Ishikawa (cell line): ENCODE results near the gene STX1B.

Experiments
- CEBPB ChIP-seq: IDR thresholded peaks from 2 replicates; pipeline ENCODE4 v1.6.1; 2012
- CREB1 ChIP-seq: IDR thresholded peaks from 2 replicates; pipeline ENCODE4 v1.6.1; 2012; ENCODE audit warnings: low read depth
- EGR1 ChIP-seq: IDR thresholded peaks from 2 replicates; pipeline ENCODE4 v1.6.1; 2012
- EP300 ChIP-seq: IDR thresholded peaks from 2 replicates; pipeline ENCODE4 v1.6.1; 2012; ENCODE audit warnings: borderline replicate concordance
- FOXM1 ChIP-seq: IDR thresholded peaks from 2 replicates; pipeline ENCODE4 v1.6.1; 2012; ENCODE audit warnings: low read depth, borderline replicate concordance
- MAX ChIP-seq: IDR thresholded peaks from 2 replicates; pipeline ENCODE4 v1.6.1; 2012
- NFIC ChIP-seq: IDR thresholded peaks from 2 replicates; pipeline ENCODE4 v1.6.1; 2012
- RAD21 ChIP-seq: IDR thresholded peaks from 2 replicates; pipeline ENCODE4 v1.6.1; 2012; ENCODE audit warnings: low read depth
- TAF1 ChIP-seq: IDR thresholded peaks from 2 replicates; pipeline ENCODE4 v1.6.1; 2012; ENCODE audit warnings: low read depth, mild to moderate bottlenecking
- YY1 ChIP-seq: IDR thresholded peaks from 2 replicates; pipeline ENCODE4 v1.6.1; 2012; ENCODE audit warnings: low read depth
- TF ChIP-seq, protein P1 (sequence below): IDR thresholded peaks from 2 replicates; pipeline ENCODE4 v1.6.1; 2012

GRCh38 chr16:30980023-30980371 lies 30.4 kb downstream of the STX1B start:
- TF ChIP-seq YY1, result no peak
- TF ChIP-seq EGR1, result no peak
- no peak for TF ChIP-seq RAD21
- no peak for TF ChIP-seq CREB1
- no peak for TF ChIP-seq EP300
- TF ChIP-seq NFIC, result no peak
- no peak for TF ChIP-seq TAF1
- no peak for TF ChIP-seq MAX
- TF ChIP-seq, protein P1, sequence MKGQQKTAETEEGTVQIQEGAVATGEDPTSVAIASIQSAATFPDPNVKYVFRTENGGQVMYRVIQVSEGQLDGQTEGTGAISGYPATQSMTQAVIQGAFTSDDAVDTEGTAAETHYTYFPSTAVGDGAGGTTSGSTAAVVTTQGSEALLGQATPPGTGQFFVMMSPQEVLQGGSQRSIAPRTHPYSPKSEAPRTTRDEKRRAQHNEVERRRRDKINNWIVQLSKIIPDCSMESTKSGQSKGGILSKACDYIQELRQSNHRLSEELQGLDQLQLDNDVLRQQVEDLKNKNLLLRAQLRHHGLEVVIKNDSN, result no peak
- no peak for TF ChIP-seq CEBPB
- no peak for TF ChIP-seq FOXM1
